C4-2B (cell line): ENCODE measurements around the gene ATXN1.
"Not testable (repeated sequence)": the region's sequence is repeated elsewhere in the genome, so short reads cannot be mapped to it uniquely, and the experiment has no call there.

Source experiments
- ZFX ChIP-seq: fragments of 450-650 bp; IDR thresholded peaks from 2 replicates; pipeline ENCODE4 v1.6.1; 2017
- TF ChIP-seq, protein P1 (sequence below): fragments of 450-650 bp; conservative IDR thresholded peaks from 2 replicates; pipeline ENCODE4 v1.5.1; 2017; ENCODE audit warnings: mild to moderate bottlenecking

DNA sequence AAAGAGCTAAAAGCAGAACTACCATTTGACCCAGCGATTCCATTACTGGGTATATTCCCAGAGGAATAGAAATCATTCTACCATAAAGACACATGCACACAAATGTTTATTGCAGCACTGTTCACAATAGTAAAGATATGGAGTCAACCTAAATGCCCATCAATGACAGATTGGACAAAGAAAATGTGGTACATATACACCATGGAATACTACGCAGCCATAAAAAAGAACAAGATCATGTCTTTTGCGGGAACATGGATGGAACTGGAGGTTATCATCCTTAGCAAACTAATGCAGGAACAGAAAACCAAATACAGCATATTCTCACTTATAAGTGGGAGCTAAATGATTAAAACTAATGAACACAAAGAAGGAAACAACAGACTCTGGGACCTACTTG, 23.7 kb upstream of the ATXN1 start:
- not testable (repeated sequence) for TF ChIP-seq ZFX
- TF ChIP-seq, protein P1, sequence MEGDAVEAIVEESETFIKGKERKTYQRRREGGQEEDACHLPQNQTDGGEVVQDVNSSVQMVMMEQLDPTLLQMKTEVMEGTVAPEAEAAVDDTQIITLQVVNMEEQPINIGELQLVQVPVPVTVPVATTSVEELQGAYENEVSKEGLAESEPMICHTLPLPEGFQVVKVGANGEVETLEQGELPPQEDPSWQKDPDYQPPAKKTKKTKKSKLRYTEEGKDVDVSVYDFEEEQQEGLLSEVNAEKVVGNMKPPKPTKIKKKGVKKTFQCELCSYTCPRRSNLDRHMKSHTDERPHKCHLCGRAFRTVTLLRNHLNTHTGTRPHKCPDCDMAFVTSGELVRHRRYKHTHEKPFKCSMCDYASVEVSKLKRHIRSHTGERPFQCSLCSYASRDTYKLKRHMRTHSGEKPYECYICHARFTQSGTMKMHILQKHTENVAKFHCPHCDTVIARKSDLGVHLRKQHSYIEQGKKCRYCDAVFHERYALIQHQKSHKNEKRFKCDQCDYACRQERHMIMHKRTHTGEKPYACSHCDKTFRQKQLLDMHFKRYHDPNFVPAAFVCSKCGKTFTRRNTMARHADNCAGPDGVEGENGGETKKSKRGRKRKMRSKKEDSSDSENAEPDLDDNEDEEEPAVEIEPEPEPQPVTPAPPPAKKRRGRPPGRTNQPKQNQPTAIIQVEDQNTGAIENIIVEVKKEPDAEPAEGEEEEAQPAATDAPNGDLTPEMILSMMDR: not testable (repeated sequence)
